Neural cell (in vitro differentiated cells): Measurements from ENCODE around the gene CHD6.

ENCODE experiments used
- EP300 ChIP-seq: fragments of 450-650 bp; conservative IDR thresholded peaks from 2 replicates; pipeline ENCODE4 v1.6.1; 2014; ENCODE audit warnings: antibody characterized with exemption, mild to moderate bottlenecking, moderate library complexity; ENCODE audit not compliant: poor library complexity, severe bottlenecking
- EZH2 ChIP-seq: fragments of 200-600, 300-800 bp; shearing (Covaris generic), sonication (generic); IDR thresholded peaks from 2 replicates; pipeline ENCODE4 v1.6.1; 2014; ENCODE audit warnings: antibody characterized with exemption, low read length, borderline replicate concordance, mild to moderate bottlenecking; ENCODE audit not compliant: insufficient read depth, poor library complexity, severe bottlenecking
- POLR2AphosphoS5 ChIP-seq: IDR thresholded peaks from 2 replicates; pipeline ENCODE4 v1.6.1; 2012
- RAD21 ChIP-seq: fragments of 450-650 bp; conservative IDR thresholded peaks from 2 replicates; pipeline ENCODE4 v1.6.1; 2014; ENCODE audit warnings: antibody characterized with exemption, mild to moderate bottlenecking, moderate library complexity
- SMC3 ChIP-seq: fragments of 450-650 bp; conservative IDR thresholded peaks from 2 replicates; pipeline ENCODE4 v1.6.1; 2014; ENCODE audit warnings: antibody characterized with exemption, mild to moderate bottlenecking, moderate library complexity; ENCODE audit not compliant: poor library complexity
- TF ChIP-seq, protein P1 (sequence below): fragments of 450-650 bp; IDR thresholded peaks from 2 replicates; pipeline ENCODE4 v1.5.1; 2014; ENCODE audit warnings: antibody characterized with exemption, mild to moderate bottlenecking, moderate library complexity; ENCODE audit not compliant: poor library complexity, severe bottlenecking
- TF ChIP-seq, protein P2 (sequence below): IDR thresholded peaks from 2 replicates; pipeline ENCODE4 v1.6.1; 2012; ENCODE audit warnings: borderline replicate concordance

DNA sequence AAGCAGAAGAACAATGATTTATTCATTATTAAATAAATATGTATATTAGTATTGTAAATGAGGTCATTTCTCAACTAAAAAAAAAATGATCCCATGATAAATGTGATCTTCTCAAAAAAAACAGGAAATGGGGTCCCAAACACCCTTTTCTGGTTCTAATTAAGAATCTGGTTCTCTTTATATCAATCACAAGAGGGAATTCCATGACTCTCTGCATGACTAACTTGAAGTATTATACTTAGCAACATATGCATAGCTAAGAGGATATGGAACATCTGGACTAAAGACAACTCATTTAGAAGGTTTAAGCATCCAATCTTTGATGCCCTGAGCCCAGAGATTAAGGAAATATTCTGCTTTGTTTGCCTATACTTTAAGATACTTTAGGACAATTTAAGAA is 161.8 kb downstream of the CHD6 start:
- TF ChIP-seq, protein P1, sequence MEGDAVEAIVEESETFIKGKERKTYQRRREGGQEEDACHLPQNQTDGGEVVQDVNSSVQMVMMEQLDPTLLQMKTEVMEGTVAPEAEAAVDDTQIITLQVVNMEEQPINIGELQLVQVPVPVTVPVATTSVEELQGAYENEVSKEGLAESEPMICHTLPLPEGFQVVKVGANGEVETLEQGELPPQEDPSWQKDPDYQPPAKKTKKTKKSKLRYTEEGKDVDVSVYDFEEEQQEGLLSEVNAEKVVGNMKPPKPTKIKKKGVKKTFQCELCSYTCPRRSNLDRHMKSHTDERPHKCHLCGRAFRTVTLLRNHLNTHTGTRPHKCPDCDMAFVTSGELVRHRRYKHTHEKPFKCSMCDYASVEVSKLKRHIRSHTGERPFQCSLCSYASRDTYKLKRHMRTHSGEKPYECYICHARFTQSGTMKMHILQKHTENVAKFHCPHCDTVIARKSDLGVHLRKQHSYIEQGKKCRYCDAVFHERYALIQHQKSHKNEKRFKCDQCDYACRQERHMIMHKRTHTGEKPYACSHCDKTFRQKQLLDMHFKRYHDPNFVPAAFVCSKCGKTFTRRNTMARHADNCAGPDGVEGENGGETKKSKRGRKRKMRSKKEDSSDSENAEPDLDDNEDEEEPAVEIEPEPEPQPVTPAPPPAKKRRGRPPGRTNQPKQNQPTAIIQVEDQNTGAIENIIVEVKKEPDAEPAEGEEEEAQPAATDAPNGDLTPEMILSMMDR, result no peak
- TF ChIP-seq POLR2AphosphoS5, result no peak
- TF ChIP-seq EZH2, result no peak
- TF ChIP-seq EP300, result no peak
- TF ChIP-seq RAD21, result no peak
- TF ChIP-seq, protein P2, sequence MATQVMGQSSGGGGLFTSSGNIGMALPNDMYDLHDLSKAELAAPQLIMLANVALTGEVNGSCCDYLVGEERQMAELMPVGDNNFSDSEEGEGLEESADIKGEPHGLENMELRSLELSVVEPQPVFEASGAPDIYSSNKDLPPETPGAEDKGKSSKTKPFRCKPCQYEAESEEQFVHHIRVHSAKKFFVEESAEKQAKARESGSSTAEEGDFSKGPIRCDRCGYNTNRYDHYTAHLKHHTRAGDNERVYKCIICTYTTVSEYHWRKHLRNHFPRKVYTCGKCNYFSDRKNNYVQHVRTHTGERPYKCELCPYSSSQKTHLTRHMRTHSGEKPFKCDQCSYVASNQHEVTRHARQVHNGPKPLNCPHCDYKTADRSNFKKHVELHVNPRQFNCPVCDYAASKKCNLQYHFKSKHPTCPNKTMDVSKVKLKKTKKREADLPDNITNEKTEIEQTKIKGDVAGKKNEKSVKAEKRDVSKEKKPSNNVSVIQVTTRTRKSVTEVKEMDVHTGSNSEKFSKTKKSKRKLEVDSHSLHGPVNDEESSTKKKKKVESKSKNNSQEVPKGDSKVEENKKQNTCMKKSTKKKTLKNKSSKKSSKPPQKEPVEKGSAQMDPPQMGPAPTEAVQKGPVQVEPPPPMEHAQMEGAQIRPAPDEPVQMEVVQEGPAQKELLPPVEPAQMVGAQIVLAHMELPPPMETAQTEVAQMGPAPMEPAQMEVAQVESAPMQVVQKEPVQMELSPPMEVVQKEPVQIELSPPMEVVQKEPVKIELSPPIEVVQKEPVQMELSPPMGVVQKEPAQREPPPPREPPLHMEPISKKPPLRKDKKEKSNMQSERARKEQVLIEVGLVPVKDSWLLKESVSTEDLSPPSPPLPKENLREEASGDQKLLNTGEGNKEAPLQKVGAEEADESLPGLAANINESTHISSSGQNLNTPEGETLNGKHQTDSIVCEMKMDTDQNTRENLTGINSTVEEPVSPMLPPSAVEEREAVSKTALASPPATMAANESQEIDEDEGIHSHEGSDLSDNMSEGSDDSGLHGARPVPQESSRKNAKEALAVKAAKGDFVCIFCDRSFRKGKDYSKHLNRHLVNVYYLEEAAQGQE, result no peak
- TF ChIP-seq SMC3, result no peak
